Astrocyte of the cerebellum (primary cell): ENCODE measurements around the gene SUPT5H.
A peak's percentile ranks its signal among the peaks of the same experiment; 100 is the strongest.

Experiments
- DNase-seq: peaks from one replicate; pipeline ENCODE4 v3.0.0-alpha.2; 2011; ENCODE audit warnings: low read depth
- H3K4me3 ChIP-seq: 2 replicates; pipeline ENCODE4 v1.5.1; 2011; ENCODE audit warnings: mild to moderate bottlenecking, low read depth, low read length, moderate library complexity
- in situ Hi-C: cut with HindIII; loops from 2 replicates; pipeline ENCODE4 v1.10.0; 2017; ENCODE audit warnings: low sequenced_read_pairs
- TF ChIP-seq, protein P1 (sequence below): IDR thresholded peaks from 2 replicates; pipeline ENCODE4 v1.5.1; 2012; ENCODE audit warnings: low read length, low read depth, moderate library complexity, mild to moderate bottlenecking; ENCODE audit errors: missing control alignments

SUPT5H gene

DNA sequence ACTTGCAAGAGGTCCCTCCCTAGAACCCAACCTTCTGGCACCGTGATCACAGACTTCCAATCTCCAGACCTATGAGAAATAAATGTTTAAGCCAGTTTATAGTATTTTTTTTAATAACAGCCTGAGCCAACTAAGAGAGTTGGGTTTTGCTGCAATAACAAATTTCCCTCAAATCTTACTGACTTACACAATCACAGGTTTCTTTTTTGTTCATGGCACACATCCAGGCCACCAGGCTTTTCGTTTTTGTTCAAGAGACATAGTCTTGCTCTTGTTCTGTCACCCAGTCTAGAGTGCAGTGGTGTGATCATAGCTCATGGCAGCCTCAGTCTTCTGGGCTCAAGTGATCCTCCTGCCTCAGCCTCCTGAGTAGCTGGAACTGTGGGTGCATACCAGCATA lies 67.6 kb downstream of the SUPT5H start:
- in situ Hi-C loops: no loop called here
- DNase-seq: no peak
- no peak overlapping the region for H3K4me3 ChIP-seq
- TF ChIP-seq, protein P1, sequence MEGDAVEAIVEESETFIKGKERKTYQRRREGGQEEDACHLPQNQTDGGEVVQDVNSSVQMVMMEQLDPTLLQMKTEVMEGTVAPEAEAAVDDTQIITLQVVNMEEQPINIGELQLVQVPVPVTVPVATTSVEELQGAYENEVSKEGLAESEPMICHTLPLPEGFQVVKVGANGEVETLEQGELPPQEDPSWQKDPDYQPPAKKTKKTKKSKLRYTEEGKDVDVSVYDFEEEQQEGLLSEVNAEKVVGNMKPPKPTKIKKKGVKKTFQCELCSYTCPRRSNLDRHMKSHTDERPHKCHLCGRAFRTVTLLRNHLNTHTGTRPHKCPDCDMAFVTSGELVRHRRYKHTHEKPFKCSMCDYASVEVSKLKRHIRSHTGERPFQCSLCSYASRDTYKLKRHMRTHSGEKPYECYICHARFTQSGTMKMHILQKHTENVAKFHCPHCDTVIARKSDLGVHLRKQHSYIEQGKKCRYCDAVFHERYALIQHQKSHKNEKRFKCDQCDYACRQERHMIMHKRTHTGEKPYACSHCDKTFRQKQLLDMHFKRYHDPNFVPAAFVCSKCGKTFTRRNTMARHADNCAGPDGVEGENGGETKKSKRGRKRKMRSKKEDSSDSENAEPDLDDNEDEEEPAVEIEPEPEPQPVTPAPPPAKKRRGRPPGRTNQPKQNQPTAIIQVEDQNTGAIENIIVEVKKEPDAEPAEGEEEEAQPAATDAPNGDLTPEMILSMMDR: no peak

DNA sequence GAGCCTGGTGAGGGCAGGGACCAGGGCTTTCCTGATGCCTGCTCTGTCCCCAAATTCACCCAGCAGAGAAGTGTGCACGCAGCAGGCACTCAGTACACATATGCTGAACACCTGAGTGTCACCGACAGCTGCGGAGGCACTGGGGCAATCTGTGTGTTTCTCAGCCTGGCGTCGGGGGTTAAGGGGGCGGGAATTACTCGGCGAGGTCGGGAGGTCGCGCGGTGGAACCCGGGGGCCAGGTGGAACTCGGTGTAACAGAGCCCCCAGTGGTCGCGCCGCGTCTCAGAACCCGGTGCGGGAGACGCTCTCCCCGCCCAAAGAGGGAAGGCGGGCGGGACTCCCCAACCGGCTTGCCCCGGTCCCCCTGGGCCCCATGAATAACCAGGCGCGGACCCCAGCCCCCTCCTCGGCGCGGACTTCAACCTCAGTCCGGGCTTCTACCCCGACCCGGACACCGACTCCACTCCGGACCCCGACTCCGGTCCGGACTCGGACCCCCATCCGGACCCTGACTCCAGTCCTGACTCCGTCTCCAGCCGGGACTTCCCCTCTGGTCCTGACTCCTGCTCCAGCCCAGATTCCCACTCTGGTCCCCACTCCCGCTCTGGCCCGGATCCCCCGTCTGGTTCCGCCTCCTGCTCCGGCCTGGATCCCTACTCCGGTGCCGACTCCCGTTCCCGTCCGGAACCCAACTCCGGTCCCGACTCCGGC lies 69.6 kb downstream of the SUPT5H start, which contains the start of gene SELENOV:
SELENOV (plus strand) TSS at position 300 of the 711 bp plus-strand sequence; CDS start at position 374, 74 bp downstream.
- in situ Hi-C loops: no loop called here
- peak within 1 kb of the TSS; percentile 20 for H3K4me3 ChIP-seq
- DNase-seq: no peak
- TF ChIP-seq, protein P1: no peak

DNA sequence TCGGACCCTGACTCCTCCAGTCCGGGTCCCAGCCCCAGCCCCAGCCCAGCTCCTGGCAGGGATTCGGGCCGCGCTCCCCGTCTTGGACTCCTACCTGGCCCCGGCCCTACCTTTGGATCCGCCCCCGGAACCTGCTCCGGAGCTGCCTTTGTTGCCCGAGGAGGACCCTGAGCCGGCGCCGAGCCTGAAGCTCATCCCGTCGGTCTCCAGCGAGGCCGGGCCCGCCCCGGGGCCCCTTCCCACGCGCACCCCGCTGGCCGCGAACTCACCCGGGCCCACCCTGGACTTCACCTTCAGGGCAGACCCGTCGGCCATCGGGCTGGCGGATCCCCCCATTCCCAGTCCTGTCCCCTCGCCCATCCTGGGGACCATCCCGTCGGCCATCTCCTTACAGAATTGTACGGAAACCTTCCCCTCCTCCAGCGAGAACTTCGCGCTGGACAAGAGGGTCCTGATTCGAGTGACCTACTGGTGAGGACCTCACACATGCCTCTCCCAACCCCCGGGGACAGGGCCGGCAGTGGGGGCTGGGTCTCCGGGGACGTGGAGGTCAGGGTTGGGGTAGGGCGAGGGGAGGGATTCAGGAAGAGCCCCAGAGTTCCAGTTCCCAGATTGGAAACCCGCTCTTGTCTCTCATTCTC lies 70.3 kb downstream of the SUPT5H start:
- DNase-seq: no peak
- TF ChIP-seq, protein P1: no peak
- in situ Hi-C loops: no loop called here
- peak overlapping the region; percentile 20 for H3K4me3 ChIP-seq

DNA sequence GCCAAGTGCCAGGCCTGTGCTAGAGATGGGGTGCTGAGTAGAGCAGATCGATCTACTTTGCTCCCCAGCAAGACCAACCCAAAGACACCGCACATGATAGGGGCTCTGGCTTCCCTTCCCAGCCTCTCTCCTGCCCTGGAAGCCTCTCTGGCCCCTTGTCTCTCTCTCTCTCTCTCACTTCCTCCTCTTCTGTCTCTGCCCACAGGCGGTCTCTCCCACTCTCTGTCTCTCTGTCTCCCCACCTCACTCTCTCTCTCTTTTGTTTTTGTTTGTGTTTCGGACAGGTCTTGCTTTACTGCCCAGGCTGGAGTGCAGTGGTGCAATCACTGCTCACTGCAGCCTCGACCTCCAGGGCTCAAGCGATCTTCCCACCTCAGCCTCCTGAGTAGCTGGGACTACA lies 70.9 kb downstream of the SUPT5H start:
- TF ChIP-seq, protein P1: no peak
- in situ Hi-C loops: no loop called here
- H3K4me3 ChIP-seq: no peak overlapping the region
- no peak for DNase-seq

DNA sequence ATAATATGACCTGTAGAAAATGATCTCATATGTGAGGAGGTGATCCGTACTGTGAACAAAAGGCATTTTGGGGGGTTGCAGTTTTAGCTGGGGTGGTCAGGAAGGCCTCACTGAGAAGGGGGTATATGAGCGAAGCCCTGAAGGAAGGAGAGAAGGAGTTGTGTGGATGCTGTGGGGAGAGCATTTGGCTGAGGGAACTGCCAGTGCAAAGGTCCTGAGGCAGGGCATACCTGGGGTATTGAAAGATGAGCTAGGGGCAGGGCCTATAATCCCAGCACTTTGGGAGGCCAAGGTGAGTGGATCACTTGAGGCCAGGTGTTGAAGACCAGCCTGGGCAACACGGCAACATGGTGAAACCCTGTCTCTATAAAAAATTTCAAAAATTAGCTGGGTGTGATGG lies 72.0 kb downstream of the SUPT5H start:
- in situ Hi-C loops: no loop called here
- no peak for DNase-seq
- TF ChIP-seq, protein P1: no peak
- no peak overlapping the region for H3K4me3 ChIP-seq

DNA sequence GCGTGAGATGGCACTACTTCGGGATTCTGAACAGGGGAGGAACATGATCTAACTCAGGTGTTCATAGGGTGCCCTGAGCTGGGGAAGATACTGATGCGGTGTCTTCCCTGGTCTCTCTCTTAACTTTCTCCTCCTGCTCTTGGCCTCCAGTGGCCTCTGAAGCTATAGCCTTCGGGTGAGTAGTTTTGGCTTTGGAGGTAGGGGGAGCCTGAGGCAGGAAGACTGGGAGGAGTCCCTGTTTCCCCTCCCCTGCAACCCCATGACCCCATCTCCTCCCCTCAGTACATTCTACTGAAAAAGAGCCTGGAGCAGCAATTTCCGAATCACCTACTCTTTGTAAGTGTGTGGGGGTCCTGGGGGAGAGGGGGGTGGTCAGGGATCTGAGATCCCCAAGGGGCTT lies 73.1 kb downstream of the SUPT5H start:
- TF ChIP-seq, protein P1: no peak
- in situ Hi-C loops: no loop called here
- H3K4me3 ChIP-seq: no peak overlapping the region
- DNase-seq: no peak
